Measurements from ENCODE around the gene CTBP1. TPM values are rescaled to one million over a fixed set of nuclear protein-coding genes. Genes with fewer than 3 reads are reported as not detected.

CTBP1 gene
- total RNA-seq, 2 experiments from 2014 or later, result 154 to 162 TPM

DNA sequence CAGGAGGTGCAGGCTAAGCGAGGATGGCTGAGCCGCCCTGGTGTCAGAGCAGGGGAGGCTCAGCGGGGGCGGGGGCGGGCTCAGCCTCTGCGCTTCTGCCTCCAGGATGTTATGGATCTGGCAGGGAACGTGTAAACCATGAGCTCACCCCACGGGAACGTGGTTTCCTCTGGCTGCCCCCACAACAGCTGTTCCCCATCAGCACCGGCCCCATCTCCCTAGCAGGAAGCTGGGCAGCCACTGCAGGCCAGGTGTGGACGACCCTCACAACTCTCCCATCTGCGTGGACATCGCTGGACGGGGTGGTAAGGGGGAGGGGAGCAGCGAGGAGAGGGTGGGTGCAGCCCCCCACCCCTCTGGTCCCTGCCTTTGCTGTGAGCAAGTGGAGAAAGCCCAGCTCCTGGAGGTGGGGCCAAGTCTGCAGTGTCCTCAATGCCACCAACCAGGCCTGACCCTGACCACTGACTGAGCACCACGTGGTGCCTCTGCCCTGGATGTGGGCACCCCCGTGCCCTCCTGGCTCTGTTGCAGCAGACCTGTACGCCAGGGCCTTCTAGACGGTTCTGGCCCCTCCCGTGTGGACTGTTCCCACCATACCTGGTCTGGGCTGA is 48.4 kb downstream of the CTBP1 start:
- ChIA-PET POLR2A (interaction anchor here (0.8 to 1.5 kb wide), 2 partner anchors 49 to 89 kb away, joined by 3 read pairs; partner anchors contain the start of gene MAEA), CTCF (interaction anchor here (2.0 to 3.5 kb wide), 2 partner anchors 33 to 68 kb away, joined by 8 to 13 read pairs; no protein-coding TSS in a partner anchor)
- Mint-ChIP-seq H3K36me3 (peaks cover 2% of the 10 kb centered on the region), H3K4me3 (peak overlapping the region; percentile 67), H3K4me1 (ENCODE audit: low read depth) (peaks cover 33% of the 10 kb centered on the region), H3K27ac (peak overlapping the region; percentile 97), H3K9me3 (no peaks in the 10 kb centered on the region), H3K27me3 (no peaks in the 10 kb centered on the region)
- DNase-seq, result peak; percentile 40
- intact Hi-C loops (cut with micrococcal nuclease), result loop anchor here (1.0 to 5.0 kb wide), 3 partner anchors 16 to 321 kb away; no protein-coding TSS in a partner anchor

DNA sequence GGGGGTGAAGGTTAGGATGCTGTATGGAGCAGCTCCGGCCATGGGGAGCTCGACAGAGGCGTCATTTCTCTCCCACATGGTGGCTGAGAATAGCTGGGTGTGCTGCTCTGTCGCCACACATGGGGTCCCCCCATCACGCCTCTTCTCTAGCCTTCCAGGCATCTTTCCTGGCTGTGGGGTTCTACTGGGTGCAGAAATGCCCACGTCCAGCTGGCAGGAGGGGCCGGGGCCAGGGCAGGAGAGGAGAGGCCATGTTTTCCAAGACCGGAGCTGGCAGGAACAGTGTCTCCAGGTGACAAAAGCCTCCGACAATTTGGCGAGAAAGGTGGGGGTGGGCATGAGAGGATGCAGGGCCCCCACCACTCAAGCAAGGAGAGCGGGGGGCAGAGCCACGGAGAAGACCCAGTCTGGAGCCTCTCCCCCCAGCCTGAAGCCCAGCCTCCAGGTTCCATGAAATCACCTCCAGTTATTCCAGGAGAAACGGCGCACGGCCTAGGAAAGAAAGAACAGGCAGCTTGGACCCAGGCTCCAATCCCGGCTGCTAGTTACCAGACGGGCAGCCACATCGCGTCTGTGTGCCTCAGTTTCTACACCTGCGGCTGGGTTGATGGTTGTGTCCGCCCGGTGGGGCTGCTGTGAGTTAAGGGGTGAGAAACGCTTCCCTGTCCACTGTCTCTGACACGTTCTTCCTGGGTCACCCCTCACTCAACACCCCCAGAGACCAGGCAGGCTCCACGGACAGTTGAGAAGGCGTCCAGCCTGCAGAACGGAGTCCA is 49.2 kb downstream of the CTBP1 start:
- peak overlapping the region; percentile 67 for H3K4me3 Mint-ChIP-seq
- intact Hi-C loops (cut with micrococcal nuclease), result loop anchor here (2.0 to 5.0 kb wide), 2 partner anchors 17 to 68 kb away; no protein-coding TSS in a partner anchor
- H3K36me3 Mint-ChIP-seq, result peaks cover 2% of the 10 kb centered on the region
- DNase-seq, result no peak
- H3K9me3 Mint-ChIP-seq, result no peaks in the 10 kb centered on the region
- H3K27ac Mint-ChIP-seq, result no peak overlapping the region
- H3K4me1 Mint-ChIP-seq (ENCODE audit: low read depth), result peaks cover 33% of the 10 kb centered on the region
- POLR2A ChIA-PET, result interaction anchor here (0.8 to 1.5 kb wide), 2 partner anchors 50 to 90 kb away, joined by 3 read pairs; partner anchors contain the start of gene MAEA
- no peaks in the 10 kb centered on the region for H3K27me3 Mint-ChIP-seq
- CTCF ChIA-PET, result interaction anchor here (2.0 kb wide), 1 partner anchor 32 kb away, joined by 8 read pairs; no protein-coding TSS in a partner anchor

DNA sequence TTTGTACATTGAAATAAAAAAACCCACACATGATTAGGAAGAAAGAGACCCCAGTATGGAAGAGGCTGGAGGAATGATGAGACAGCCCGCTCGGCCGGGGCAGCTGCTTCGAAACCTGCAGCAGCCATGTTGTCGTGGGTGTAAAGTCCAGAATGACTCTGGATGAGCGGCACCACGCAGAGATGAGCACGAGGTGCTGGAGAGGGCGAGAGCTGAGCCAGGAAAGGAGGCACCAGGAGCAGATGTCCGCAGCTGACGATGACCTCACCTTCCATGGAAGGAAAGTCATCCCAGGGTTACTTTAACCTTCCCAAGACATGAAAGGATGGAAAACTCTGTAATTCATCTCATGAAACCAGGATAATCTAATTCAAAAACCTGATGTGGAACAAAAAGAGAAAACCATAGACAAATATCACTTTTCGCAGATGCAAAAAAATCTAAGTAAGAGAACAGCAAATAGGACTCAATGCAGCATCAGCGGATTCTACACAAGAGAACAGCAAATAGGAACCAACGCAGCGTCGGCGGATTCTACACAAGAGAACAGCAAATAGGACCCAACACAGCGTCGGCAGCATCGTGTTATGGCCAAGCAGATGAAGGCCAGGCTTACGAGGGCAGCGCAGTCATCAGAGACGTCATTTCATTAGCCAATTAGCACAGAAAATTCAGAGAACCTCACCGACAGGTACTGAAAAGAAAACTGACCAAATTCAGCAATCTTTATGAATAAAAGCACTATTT is 50.7 kb downstream of the CTBP1 start:
- no peak overlapping the region for H3K27ac Mint-ChIP-seq
- H3K4me3 Mint-ChIP-seq, result no peak overlapping the region
- no peaks in the 10 kb centered on the region for H3K9me3 Mint-ChIP-seq
- POLR2A ChIA-PET, result no interaction called here
- peaks cover 2% of the 10 kb centered on the region for H3K36me3 Mint-ChIP-seq
- DNase-seq, result no peak
- H3K4me1 Mint-ChIP-seq (ENCODE audit: low read depth), result peaks cover 24% of the 10 kb centered on the region
- no peaks in the 10 kb centered on the region for H3K27me3 Mint-ChIP-seq
- CTCF ChIA-PET, result no interaction called here
- intact Hi-C loops (cut with micrococcal nuclease), result no loop called here

GRCh38 chr4:1196421-1197183 is 52.3 kb downstream of the CTBP1 start:
- no peaks in the 10 kb centered on the region for H3K9me3 Mint-ChIP-seq
- H3K27me3 Mint-ChIP-seq, result no peaks in the 10 kb centered on the region
- DNase-seq, result no peak
- ChIA-PET CTCF (no interaction called here), POLR2A (no interaction called here)
- H3K27ac Mint-ChIP-seq, result peak overlapping the region; percentile 8
- H3K36me3 Mint-ChIP-seq, result peaks cover 2% of the 10 kb centered on the region
- H3K4me1 Mint-ChIP-seq (ENCODE audit: low read depth), result peaks cover 12% of the 10 kb centered on the region
- no peak overlapping the region for H3K4me3 Mint-ChIP-seq
- intact Hi-C loops (cut with micrococcal nuclease), result no loop called here

- H3K27me3 Mint-ChIP-seq, result no peaks in the 10 kb centered on the region
- intact Hi-C loops (cut with micrococcal nuclease), result no loop called here
- H3K36me3 Mint-ChIP-seq, result peaks cover 2% of the 10 kb centered on the region
- CTCF ChIA-PET, result no interaction called here
- POLR2A ChIA-PET, result no interaction called here
- no peaks in the 10 kb centered on the region for H3K9me3 Mint-ChIP-seq
- peaks cover 9% of the 10 kb centered on the region for H3K4me1 Mint-ChIP-seq (ENCODE audit: low read depth)
- no peak overlapping the region for H3K4me3 Mint-ChIP-seq
- no peak for DNase-seq
- no peak overlapping the region for H3K27ac Mint-ChIP-seq
These were observed 53.0 kb downstream of the CTBP1 start for GRCh38 chr4:1195891-1196401.

- CTCF ChIA-PET, result no interaction called here
- H3K4me1 Mint-ChIP-seq (ENCODE audit: low read depth), result peaks cover 3% of the 10 kb centered on the region
- POLR2A ChIA-PET, result no interaction called here
- intact Hi-C loops (cut with micrococcal nuclease), result no loop called here
- H3K27me3 Mint-ChIP-seq, result no peaks in the 10 kb centered on the region
- DNase-seq, result no peak
- H3K9me3 Mint-ChIP-seq, result no peaks in the 10 kb centered on the region
- no peak overlapping the region for H3K4me3 Mint-ChIP-seq
- H3K36me3 Mint-ChIP-seq, result peaks cover 2% of the 10 kb centered on the region
- no peak overlapping the region for H3K27ac Mint-ChIP-seq
These were observed 53.7 kb downstream of the CTBP1 start for GRCh38 chr4:1195109-1195671.

- H3K27ac Mint-ChIP-seq, result no peak overlapping the region
- peaks cover 2% of the 10 kb centered on the region for H3K36me3 Mint-ChIP-seq
- CTCF ChIA-PET, result no interaction called here
- POLR2A ChIA-PET, result no interaction called here
- H3K27me3 Mint-ChIP-seq, result no peaks in the 10 kb centered on the region
- no peaks in the 10 kb centered on the region for H3K9me3 Mint-ChIP-seq
- peak; percentile 7 for DNase-seq
- no peak overlapping the region for H3K4me3 Mint-ChIP-seq
- H3K4me1 Mint-ChIP-seq (ENCODE audit: low read depth), result peaks cover 2% of the 10 kb centered on the region
- intact Hi-C loops (cut with micrococcal nuclease), result no loop called here
These were observed 54.7 kb downstream of the CTBP1 start for GRCh38 chr4:1194010-1194900.

GRCh38 chr4:1193206-1194009 is 55.5 kb downstream of the CTBP1 start:
- no peak for DNase-seq
- peaks cover 2% of the 10 kb centered on the region for H3K36me3 Mint-ChIP-seq

GRCh38 chr4:1192493-1193205 is 56.3 kb downstream of the CTBP1 start:
- Mint-ChIP-seq H3K4me3 (no peak overlapping the region), H3K27me3 (no peaks in the 10 kb centered on the region), H3K36me3 (peaks cover 2% of the 10 kb centered on the region), H3K27ac (no peak overlapping the region), H3K9me3 (no peaks in the 10 kb centered on the region), H3K4me1 (ENCODE audit: low read depth) (peaks cover 2% of the 10 kb centered on the region)
- peak; percentile 8 for DNase-seq
- ChIA-PET CTCF (interaction anchor here (1.3 to 1.7 kb wide), 2 partner anchors 25 to 76 kb away, joined by 4 to 9 read pairs; no protein-coding TSS in a partner anchor), POLR2A (interaction anchor here (0.7 kb wide), 1 partner anchor 11 kb away, joined by 3 read pairs; no protein-coding TSS in a partner anchor)
- intact Hi-C loops (cut with micrococcal nuclease), result no loop called here

More at GRCh38 chr4:1193206-1194009, 55.5 kb downstream of the CTBP1 start:
- Mint-ChIP-seq H3K9me3 (no peaks in the 10 kb centered on the region), H3K27me3 (no peaks in the 10 kb centered on the region), H3K27ac (no peak overlapping the region), H3K4me1 (ENCODE audit: low read depth) (peaks cover 2% of the 10 kb centered on the region), H3K4me3 (no peak overlapping the region)
- intact Hi-C loops (cut with micrococcal nuclease), result no loop called here
- ChIA-PET POLR2A (no interaction called here), CTCF (no interaction called here)
